HG02943 (cell line): Measurements from ENCODE around the gene RAD51D.
"Not testable (repeated sequence)": the region's sequence is repeated elsewhere in the genome, so short reads cannot be mapped to it uniquely, and the experiment has no call there.

ENCODE experiments used
- ATAC-seq: cut with Tn5 transposase; IDR thresholded peaks from one replicate; pipeline ENCODE4 v1.9.1; 2021; ENCODE audit warnings: mild to moderate bottlenecking, low read depth, moderate library complexity; ENCODE audit not compliant: unreplicated experiment

The RAD51D gene

DNA sequence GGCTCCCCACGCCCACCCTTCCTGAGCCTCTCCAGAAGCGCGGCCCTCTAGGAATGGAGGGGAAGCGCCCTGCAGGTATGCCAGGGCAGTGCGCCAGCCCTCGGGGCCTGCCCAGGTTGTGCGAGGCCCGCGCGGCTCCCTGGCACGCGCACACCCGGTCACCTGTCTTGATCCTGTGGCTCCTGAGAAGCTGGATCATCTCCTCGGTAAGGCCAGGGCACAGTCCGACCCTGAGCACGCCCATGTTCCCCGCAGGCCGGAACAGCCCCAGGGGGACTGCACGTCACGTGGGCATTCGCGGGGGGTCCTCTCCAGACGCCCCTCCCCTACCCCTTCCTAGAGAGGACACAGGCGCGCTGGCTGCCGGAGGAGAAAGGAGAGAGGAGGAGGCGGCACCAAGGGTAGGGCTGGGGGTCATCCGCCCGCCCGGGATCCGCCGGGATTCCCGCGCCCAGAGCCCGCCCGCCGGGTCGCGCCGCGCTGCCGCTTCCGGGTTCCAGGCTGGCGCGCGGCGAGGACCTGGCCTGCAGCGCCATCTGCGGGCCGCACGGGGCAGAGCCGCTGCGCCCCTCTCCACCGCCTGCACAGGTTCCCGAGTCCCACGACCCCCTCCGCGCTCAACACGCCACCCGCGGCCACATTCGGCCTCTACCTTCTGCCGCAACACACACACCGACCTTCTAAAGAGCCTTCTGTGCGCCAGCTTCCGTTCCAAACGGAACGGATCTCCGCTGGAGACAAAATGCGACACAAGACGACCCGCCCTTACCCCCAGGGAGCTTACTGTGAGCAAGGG lies at the start of gene RAD51D:
Gene RAD51D, minus strand, starts transcription at position 491 of the 796 bp plus-strand sequence. Its CDS starts 247 bp downstream, at position 244.
- ATAC-seq: peak; percentile 73

DNA sequence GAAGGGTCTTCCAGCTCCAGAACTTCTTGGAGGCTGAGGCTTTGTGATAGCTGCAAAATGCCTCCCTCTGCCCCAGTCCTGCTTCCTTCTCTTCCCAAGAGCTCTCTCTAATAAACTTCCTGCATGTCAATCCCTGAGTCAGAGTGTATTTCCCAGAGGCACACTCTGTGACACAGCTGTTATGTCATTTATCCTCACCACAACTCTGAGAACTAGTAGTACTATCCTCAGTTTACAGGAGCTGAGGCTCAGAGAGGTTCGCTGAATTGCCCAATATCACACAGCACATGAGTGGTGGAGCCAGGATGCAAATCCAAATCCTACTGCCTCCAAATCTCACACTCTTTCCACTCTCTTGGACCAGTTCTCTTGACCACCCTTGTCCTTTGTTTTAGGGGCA lies 48.0 kb upstream of the RAD51D start:
- no peak for ATAC-seq

DNA sequence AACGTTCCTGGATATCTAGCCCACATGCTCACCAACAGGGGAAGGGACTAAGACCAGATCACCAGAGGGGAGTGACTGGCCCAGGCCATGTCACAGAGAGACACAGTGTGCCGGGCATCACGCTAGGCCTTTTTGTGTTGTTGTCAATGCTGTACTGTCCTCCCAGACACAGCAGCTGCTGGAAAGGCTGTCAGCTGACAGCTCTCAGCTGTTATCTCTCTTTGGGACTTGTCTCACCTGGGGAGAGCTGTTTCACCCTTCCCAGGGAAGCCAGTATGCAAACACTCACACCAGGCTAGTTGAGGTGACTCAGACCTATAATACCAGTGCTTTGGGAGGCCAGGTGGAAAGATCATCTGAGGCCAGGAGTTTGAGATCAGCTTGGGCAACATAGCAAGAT lies 47.4 kb upstream of the RAD51D start:
- ATAC-seq: no peak

DNA sequence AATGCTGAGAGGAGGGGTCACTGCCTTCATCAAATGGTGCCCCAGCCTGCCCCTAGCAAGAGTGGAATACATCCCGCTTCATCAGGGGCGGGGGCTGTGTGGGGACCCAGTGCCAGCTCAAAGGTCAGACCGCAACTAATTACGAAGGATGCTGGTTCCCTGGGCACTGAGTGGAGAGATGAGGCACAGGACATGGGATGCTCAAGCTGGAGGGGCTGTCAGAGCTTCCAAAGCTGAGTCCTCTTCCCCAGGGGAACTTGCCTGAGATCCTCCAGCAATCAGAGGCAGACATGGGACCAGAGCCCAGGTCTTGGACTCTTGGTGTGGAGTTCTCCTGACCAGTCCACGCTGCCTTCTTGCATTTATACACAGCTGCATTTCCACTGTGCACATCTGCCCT lies 46.9 kb upstream of the RAD51D start:
- ATAC-seq: no peak

DNA sequence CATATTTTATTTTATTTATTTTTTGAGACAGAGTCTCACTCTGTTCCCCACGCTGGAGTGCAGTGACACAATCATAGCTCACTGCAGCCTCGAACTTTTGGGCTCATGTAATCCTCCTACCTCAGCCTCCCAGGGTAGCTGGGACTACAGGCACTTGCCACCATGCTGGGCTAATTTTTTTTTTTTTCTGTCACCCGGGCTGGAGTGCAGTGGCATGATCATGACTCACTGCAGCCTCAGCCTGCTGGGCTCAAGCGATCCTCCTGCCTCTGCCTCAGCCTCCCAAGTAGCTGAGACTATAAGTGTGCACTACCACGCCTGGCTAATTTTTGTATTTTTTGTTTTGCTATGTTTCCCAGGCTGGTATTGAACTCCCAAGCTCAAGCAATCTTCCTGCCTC lies 45.1 kb upstream of the RAD51D start:
- ATAC-seq: no peak

DNA sequence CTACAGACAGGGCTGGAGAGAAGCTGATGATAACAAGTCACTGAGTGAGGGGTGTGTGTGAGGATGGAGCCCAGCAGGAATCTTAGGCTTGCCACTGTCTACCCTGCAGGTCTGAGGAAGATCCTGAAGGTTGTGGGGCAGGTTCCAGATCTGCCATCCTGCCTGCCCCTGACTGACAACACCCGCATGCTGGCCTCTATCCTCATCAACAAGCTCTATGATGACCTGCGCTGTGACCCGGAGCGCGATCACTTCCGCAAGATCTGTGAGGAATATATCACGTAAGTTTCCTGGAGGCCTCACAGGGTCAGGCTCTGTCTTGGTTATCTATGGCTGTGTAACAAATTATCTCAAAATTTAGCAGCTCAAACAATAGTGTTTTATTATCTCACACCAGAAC lies 44.2 kb upstream of the RAD51D start:
- no peak for ATAC-seq

DNA sequence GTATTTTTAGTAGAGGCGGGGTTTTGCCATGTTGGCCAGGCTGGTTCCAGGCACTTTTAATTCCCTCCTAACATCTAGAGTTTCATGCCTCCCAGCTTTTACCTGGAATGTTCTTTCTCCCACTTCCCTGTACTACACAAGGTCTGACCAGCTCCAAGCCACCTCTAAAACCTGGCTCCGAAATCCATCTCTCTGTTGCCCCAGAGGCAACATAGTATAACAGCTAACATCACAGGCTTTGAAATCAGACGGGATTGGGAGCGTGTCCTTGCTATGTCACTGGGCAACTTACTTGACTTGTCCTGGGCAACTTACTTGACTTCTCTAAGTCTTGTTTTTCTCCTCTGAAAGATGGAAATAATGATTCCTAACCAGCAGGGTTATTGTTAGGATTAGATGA lies 43.1 kb upstream of the RAD51D start:
- no peak for ATAC-seq

DNA sequence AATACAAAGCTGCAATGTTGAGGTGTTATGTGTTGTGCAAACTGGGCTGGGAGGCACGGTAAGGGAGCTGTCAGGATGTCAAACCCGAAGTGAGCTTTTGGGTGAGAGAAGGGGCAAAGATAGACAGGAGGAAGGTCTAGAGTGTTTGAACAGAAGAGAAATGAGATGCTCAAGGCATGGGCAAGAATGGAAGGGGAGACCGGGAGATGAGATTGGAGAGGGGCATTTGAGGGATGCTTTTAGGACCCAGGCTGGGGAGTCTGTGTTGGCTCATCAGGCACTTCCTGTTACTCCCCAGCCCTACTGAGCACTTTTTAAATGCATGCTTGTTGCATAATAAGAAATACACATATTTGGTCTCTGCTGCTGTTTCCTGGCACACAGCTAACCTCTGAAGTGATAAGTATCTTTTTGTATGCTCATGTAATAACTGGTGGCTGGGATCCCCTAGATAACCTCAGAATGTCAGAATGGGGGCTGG lies 41.7 kb upstream of the RAD51D start:
- ATAC-seq: no peak

DNA sequence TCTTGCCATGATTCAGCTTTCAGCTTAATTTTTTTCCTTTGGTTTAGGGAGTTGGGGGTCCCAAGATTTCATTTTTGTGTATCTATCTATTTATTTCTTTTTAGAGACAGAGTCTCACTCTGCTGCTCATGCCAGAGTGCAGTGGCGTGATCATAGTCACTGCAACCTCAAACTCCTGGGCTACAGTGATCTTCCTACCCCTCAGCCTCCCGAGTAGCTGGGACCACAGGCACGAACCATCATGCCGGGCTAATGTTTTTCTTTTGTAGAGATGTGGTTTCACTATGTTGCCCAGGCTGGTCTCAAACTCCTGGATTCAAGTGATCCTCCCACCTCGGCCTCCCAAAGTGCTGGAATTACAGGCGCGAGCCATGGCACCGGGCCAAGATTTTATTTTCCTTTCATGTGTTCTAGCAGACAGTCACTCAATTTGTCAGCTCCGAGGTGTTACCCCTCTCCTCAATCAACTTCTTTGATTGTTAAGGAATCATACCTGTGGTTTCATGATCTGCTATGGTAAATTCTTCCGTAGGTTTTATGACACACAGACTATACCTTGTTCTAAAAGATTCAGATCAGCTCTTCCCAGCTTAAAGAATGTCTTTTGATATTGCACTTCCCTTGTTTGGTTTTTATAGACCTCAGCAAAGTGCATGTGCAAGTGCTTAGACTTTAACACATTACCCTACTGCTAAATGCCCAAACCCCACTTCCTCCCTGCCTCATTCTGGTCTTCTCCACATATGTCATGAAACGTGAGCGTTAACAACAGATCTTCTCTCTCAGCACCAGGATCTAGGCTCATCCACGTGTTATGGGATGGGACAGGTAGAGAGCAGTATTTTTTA lies 40.9 kb upstream of the RAD51D start:
- no peak for ATAC-seq

DNA sequence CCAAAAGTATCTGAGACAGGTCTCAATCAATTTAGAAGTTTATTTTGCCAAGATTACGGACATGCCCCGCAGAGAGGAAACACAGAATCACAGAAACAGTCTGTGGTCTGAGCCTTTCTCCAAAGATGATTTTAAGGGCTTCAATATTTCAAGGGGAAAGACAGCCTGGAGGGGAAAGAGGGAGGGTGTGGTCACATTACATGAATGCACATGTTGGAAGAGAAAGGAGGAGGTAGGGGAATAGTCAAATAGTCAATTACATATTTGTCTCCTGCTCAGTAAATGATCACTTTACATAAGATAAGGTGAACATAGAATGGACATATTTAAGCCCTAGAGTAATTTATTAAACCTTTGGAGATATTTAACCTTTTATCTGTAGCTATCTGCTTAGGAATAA lies 40.3 kb upstream of the RAD51D start:
- ATAC-seq: no peak

DNA sequence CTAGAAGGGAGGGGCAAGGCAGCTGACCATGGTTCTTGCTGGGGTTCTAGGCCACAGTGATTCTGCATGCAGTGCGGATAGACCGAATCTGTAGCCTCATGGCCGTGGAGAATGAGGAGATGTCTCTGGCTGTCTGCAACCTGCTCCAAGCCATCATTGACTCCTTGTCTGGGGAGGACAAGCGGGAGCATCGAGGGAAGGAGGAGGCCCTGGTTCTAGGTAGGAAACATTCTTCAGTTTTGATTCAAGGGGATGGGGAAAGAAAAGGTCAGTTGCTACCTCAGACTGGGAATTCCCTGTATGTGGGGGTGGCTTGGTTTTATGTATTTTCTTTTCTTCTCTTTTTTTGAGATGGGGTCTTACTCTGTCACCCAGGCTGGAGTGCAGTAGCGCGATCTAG lies 35.6 kb upstream of the RAD51D start:
- ATAC-seq: no peak

DNA sequence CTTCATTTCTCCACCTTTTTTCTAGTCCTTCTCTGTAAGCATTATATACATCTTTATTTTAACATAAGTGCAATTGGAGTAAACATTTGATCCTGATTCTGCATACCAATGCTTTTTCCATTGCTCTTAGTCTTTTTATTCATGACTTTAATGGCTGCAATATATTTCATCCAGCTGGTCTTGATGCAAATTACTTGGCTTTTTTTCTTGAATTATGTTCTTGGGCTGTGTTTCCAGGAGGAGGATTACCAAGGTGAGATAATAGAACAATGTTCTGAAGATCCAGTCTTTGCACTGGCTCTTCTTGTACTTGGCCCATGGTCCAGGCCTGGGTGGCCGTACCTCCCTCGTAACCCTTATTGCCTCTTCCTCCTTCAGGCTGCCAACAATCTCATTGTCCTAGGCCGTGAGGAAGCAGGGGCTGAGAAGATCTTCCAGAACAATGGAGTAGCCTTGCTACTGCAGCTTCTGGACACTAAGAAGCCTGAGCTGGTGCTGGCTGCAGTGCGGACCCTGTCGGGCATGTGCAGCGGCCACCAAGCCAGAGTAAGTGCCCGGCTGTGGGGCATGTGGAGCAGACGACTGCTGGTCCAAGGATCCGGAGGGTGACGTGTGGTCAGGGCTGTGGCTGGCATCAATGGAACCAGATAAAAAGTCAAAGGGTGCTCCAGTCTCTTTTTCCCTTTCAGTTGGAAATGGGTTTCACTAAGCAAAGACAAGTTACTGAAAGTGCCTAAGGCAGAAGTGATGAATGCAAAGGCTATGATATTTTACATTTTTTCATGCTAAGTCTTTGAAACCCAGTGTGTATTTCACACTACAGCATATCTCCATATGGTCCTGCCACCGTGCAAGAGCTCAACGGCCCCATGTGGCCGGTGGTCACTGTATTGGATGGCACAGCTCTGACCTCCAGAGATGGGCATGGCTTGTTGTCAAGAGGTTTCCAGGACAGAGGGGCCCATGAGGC lies 34.8 kb upstream of the RAD51D start:
- no peak for ATAC-seq

DNA sequence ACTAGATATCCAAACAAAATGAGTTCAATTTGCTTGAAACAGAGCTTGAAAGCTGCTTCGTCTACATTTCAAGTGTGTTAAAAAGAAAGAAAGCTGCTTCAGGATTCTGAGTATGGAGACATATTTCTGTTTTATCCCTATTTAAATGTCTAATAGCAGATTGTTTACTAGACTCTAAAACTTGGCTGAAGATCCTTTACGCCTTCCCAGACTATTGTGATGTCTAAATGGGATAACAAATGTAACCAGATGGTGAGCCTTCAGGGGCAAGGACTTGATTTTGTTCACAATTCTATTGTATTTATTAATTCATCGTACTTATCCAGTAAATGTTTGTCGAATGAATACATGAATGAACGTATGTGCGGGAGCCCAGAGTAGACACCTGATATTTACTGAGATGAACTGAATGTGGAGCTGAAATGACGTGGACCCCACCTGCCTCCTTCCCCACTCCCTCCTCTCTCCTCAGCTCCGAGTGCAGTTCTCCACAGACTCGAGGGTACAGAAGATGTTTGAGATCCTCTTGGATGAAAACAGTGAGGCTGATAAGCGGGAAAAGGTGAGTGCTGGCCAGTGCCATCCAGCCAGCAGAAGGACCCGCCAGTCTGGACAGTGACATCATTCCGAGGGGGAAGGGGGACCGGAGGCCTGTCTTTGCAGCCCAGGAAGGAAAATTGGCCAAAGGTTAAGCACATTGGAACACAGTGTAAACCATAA lies 32.9 kb upstream of the RAD51D start:
- no peak for ATAC-seq

DNA sequence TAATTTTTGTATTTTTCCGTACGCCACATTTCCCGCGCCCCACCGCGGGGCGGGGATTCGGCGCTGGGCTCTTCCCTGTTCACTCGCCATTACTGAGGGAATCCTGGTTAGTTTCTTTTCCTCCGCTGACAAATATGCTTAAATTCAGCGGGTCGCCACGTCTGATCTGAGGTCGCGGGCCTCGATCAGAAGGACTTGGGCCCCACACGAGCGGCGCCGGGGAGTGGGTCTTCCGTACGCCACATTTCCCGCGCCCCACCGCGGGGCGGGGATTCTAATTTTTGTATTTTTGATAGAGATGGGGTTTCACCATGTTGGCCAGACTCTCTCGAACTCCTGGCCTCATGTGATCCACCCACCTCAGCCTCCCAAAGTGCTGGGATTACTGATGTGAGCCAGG lies 31.4 kb upstream of the RAD51D start:
- not testable (repeated sequence) for ATAC-seq

DNA sequence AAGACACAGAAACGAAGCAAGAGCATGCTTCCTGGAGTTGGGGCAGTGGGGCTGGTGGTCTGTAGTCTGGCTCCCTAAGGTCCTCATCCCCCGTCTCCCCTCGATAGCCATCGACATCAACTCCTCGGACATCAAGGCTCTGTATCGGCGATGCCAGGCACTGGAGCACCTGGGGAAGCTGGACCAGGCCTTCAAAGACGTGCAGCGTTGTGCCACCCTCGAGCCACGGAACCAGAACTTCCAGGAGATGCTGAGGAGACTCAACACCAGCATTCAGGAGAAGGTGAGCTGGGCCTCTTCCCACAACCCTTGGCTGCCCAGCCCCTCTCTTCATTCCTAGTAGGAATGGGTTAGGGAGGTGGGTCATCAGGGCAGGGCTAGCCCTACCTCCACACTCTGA lies 30.3 kb upstream of the RAD51D start:
- ATAC-seq: no peak

DNA sequence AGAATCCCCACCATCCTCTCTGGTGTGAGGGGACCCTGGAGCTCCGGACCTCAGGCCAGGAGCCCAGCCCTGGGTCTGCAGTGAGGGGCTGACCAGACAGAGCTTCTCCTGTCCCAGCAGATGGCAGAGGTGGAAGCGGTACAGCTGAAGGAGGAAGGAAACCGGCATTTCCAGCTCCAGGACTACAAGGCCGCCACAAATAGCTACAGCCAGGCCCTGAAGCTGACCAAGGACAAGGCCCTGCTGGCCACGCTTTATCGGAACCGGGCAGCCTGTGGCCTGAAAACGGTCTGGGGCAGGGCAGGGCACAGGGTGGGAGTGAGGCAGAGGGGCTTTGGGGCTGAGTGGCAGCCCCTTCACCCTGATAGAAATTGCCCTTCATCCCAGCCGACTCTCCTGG lies 28.5 kb upstream of the RAD51D start:
- ATAC-seq: no peak

DNA sequence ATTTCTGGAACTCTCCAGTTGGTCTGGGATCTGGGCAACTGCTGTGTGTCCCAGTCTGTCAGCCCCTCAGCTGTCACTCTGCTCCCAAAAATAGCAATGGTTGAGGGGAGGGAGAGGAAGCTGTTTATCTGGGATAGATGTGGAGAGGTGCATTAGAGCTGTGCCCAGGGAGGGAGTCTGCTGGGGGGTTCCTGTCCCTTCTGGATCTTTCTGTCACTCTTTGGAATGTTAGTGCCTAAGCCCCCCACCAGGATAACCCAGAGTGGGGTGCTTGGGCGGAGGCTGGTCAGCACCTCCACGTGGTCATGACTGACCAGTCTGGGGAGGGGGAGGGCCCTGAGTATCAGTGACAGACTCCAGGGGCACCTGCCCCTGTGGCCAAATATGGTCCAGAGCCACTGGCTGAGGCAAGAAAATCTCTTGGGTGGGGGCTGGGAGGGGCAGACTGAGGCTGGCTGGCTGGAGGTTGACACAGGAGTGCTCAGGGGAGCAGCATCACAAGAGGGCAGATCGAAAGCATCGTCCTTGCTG lies 27.8 kb upstream of the RAD51D start, which contains the start of gene UNC45B:
Gene UNC45B, plus strand, starts transcription at position 443 of the 531 bp plus-strand sequence. CDS start 447 bp downstream, outside the sequence.
- ATAC-seq: no peak

DNA sequence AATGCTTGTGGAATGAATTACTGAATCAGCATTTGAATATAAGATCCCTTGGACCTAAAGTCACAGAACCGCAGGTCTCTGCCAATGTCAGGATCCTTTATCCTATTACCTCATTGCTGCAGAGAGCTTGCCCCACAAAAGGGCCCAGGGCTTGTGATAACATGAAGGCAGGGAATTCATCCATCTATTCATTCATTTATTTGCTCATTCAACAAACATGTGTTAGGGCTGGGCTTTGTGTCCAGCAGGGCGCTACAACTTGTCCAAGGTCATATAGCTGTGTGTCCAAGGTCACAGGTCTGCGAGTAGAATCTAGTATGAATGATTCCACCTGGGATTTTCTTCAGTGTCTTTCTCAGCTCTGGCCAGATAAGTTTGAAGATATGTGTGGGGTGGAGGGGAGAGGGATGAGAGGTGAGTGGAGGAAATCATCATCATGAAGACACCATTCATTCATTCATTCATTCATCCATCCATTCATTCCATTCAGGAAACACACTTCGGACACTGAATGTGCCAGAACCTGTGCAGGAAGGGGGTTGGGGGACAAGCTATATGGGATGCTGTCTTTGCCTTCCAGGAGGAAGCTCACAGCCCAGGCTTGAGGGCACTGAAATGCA lies 26.7 kb upstream of the RAD51D start:
- ATAC-seq: no peak

DNA sequence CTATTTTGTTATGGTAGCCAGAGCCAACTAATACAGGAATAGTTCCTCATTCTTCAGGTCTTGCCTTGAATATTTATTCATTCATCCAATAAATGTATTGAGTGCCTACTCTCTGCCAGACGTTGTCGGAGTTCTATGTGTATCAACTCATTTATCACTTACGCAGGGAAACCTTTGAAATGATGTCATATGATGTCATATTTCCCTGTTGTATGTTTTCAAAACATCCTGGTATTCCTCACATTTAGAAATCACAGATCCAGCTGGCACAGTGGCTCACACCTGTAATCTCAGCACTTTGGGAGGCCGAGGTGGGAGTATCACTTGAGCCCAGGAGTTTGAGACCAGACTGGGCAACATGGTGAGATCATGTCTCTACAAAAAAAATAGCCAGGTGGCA lies 25.2 kb upstream of the RAD51D start:
- no peak for ATAC-seq
